Fibroblast of lung (primary cell): ENCODE measurements around the gene NBPF3.
"Not testable (repeated sequence)": the region's sequence is repeated elsewhere in the genome, so short reads cannot be mapped to it uniquely, and the experiment has no call there.

ENCODE experiments used
- CTCF ChIP-seq, 2 donors: IDR thresholded peaks in 1 of 2; conservative IDR thresholded peaks in 1 of 2; 1 replicate in 1 of 2; 2 replicates in 1 of 2; pipeline ENCODE4 v1.5.1; 2011 to 2012; ENCODE audit warnings: low read length in 2 of 2, control low read depth in 1 of 2, inconsistent platforms in 1 of 2, low read depth in 1 of 2, mild to moderate bottlenecking in 1 of 2
- EZH2 ChIP-seq: IDR thresholded peaks from 2 replicates; pipeline ENCODE4 v1.5.1; 2012; ENCODE audit warnings: low read length, control low read depth, mild to moderate bottlenecking; ENCODE audit errors: missing control alignments

GRCh38 chr1:21430875-21431274, 9.1 kb upstream of the NBPF3 start:
- TF ChIP-seq CTCF (conservative IDR thresholded peaks at IDR 0.05 in 1 of 2, IDR thresholded peaks at IDR 0.05 in 1 of 2; ENCODE audit: low read depth in 1 of 2, low read length in 2 of 2); EZH2: not testable (repeated sequence)
